HG02973 (cell line): ENCODE data around the gene CNKSR1.

Experiments used
- ATAC-seq: cut with Tn5 transposase; IDR thresholded peaks from one replicate; pipeline ENCODE4 v1.9.1; 2021; ENCODE audit warnings: moderate library complexity; ENCODE audit not compliant: unreplicated experiment

Gene CNKSR1

GRCh38 chr1:26182383-26182696 lies 5.0 kb downstream of the CNKSR1 start:
- no peak for ATAC-seq

DNA sequence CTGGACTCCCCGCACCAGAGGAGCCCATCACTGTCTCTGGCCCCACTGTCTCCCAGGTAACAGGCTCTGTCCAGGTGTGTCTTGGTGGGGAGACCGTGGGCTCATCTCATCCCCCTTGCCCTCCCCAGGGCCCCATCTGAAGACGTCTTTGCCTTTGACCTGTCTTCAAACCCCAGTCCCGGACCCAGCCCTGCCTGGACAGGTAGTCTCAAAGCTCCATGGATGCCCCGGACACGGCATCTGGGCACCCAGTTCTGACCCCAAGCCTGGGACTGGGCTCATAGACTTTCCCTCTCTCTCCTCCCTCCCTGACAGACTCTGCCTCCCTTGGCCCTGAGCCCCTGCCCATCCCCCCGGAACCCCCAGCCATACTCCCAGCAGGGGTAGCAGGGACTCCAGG lies 6.8 kb downstream of the CNKSR1 start:
- ATAC-seq, result no peak

GRCh38 chr1:26184883-26185282 lies 7.6 kb downstream of the CNKSR1 start:
- ATAC-seq, result no peak

DNA sequence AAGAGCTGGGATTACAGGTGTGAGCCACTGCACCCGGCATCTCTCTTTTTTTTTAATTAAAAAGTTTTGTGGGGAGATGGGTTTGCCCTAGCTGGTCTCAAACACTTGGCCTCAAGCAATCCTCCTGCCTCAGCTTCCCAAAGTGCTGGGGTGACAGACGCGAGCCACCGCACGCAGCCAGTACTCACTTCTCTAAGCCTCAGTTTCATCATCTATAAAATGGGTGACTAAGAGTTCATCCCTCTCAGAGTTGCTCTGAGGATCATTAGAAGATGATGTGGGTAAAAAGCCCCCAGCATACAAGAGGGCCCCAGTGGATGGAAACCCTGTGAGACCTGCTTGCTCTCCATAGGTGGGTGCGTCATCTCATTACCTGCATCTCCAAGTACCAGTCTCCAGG lies 10.6 kb downstream of the CNKSR1 start:
- ATAC-seq, result no peak

DNA sequence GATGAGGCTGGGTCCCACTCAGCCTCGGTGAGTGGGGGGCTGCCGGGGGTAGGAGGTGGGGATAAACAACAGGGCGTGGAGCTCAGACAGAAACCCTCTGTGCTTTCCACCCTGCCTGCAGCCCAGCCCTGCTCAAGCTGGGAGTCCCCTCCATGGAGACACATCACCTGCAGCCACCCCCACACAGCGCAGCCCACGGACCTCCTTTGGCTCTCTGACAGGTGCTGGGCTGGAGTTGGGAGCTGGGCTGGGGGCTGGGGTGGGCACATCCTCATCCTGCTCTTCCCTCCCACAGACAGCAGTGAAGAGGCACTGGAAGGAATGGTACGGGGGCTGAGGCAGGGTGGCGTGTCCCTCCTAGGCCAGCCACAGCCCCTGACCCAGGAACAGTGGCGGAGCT lies 11.2 kb downstream of the CNKSR1 start:
- no peak for ATAC-seq

GRCh38 chr1:26189331-26189730 lies 12.0 kb downstream of the CNKSR1 start:
- no peak for ATAC-seq

- ATAC-seq, result no peak
Measured at GRCh38 chr1:26189751-26190275, 12.5 kb downstream of the CNKSR1 start.

GRCh38 chr1:26190373-26190987 lies 13.2 kb downstream of the CNKSR1 start, which contains the start of gene CATSPER4:
Gene CATSPER4, plus strand, starts transcription at chr1:26190602. Its CDS starts 26 bp downstream, at chr1:26190628.
- no peak for ATAC-seq

- ATAC-seq, result no peak
Measured at GRCh38 chr1:26191739-26192138, 14.4 kb downstream of the CNKSR1 start.

DNA sequence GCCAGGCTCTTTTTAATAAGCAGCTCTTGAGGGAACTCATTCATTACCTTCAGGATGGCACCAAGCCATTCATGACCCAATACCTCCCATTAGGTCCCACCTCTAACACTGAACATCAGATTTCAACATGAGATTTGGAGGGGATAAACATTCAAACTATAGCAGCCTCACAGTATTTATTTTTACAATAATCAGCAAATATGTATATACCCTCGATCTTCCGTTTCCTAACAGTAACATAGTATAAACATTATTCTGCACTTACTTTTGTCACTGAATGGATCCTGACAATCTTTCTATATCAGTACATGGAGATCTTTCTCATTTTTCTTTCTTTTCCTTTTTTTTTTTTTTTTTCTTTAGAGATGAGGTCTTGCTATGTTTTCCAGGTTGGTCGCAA lies 18.5 kb downstream of the CNKSR1 start:
- ATAC-seq, result no peak

DNA sequence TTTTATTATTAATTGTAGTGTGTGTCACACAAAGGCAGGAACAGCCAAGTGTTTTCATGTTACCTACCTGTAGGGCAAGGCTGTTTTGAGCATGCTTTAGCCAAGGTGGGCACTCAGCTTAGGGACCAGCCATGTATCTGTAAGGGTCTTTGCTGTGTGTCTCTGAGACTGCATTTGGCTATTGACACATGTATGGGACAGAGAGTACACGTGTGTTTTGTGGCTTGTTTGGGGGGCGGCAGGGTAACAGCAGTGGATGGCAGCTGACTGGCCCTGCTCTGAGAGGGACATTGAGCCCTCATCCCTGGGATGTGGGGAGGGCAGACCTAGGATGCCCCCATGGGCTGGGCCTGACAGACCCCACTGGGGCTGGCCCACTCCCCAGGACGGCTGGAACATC lies 20.0 kb downstream of the CNKSR1 start:
- ATAC-seq, result no peak

DNA sequence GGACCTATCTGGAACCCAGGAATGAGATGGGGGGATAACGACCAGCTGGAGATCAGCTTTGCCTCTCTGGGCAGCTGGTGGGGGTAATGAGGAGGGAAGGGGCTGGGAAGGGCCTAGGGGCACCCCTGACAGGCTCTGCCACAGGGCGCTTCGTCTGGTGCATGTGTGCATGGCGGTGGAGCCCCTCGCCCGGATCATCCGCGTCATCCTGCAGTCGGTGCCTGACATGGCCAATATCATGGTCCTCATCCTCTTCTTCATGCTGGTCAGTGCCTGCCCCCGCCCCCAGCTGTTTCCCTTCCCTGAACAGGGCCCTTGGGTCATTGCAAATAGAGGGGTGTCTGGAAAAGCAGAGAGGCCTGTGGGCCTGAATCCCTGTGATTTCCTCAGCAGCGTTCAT lies 20.5 kb downstream of the CNKSR1 start:
- ATAC-seq, result no peak

GRCh38 chr1:26200413-26200812 lies 23.1 kb downstream of the CNKSR1 start:
- ATAC-seq, result no peak

DNA sequence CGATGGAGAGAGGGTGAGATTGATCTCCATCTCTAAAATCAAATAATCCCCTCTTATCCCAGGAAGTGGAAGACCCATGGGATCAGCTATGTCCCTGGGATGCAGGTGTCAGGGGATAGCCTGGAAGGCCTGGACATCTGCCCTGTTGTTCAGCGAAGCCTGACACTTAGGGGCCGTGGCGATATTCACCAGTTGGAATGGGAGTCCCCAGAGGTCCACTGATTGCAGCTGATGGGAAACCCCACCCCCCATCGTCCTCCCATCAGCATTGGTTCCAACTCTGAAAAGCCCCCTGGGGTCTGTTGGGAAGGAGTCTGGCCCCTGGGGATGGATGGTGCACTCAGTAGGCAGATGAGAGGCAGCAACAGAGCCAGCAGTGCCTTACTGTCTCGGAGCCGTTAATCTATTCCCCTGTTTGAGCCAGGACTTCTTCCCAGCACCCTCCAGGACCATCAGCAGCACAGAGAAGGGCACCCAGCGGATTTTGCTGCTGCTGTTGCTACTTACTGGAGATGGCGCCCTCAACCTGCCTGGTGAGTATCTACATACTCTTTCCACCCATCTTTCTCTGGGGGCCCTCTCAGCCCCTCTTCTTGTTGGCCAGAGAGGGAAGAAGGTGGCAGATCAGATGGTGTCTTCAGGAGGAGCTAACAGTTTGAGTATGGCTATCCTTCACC lies 26.5 kb downstream of the CNKSR1 start:
- no peak for ATAC-seq

- ATAC-seq, result no peak
Measured at GRCh38 chr1:26210147-26210870, 33.0 kb downstream of the CNKSR1 start.

- ATAC-seq, result no peak
Measured at GRCh38 chr1:26212726-26213125, 35.4 kb downstream of the CNKSR1 start.

DNA sequence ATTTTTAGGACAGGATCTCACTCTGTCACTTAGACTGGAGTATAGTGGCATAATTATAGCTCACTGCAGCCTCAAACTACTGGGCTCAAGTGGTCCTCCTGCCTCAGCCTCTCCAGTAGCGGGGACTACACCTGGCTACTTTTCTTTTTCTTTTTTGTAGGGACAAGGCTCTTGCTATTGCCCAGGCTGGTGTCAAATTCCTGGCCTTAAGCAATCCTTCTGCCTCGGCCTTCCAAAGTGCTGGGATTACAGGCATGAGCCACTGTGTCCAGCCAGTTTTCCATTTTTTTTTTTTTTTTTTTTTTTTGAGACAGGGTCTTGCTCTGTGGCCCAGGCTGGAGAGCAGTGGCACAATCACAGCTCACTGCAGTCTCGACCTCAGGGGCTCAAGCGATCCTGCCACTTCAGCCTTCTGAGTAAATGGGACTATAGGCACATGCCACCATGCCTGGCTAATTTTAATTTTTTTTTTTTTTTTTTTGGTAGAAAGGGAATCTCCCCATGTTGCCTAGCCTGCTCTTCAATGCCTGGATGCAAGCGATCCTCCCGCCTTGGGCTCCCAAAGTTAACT lies 36.1 kb downstream of the CNKSR1 start:
- no peak for ATAC-seq

GRCh38 chr1:26215246-26215645 lies 38.0 kb downstream of the CNKSR1 start:
- ATAC-seq, result no peak

DNA sequence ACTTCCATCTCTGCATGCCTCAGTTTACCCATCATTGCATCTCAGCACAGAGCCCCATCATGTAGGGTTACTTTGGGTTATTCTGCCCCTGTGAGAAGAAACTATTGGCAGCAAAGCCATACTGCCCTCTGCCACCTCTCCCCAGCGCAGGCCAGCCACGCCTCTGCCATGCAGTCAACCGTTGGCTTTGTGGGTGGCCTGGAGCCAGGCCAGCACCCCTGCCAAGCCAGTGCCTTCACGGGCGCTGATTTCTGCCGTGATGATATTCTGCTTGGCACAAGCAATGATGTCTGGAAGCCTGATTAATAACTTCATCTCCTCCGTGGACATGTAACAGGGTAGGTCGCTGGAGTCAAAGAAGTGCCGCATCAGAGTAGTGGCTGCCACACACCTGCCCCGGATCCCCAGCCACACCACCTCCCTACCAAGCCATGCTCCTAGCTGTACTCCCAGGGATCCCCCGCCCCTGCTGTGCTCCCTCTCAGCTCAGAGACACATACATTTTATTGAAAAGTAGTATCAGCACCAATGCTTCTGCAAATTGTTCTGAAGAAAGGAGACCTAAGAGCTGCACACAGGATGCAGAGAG lies 41.7 kb downstream of the CNKSR1 start:
- ATAC-seq, result no peak

- ATAC-seq, result no peak
Measured at GRCh38 chr1:26220199-26220912, 43.1 kb downstream of the CNKSR1 start.

DNA sequence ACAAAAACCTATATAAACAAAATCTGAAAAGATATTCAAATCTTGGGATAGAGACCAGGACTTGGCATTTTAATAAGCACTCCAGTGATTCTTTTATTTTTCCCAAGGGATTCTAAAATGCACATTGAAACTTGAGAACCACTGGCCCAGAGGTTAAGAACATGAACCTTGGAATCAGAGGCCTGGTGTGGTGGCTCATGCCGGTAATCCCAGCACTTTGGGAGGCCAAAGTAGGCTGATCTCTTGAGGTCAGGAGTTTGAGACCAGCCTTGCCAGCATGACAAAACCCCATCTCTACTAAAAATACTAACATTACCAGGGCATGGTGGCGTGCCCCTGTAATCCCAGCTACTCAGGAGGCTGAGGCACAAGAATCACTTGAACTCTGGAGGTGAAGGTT lies 43.8 kb downstream of the CNKSR1 start:
- no peak for ATAC-seq
